HEK293 (cell line): ENCODE results near the gene CFI.

Source experiments
- CTCF ChIA-PET: fragments of 350-600 bp; formaldehyde crosslinking; extraction: SDS; loops from one replicate; lab custom pipeline; 2021; ENCODE audit warnings: antibody characterized with exemption; lab: Yijun Ruan, JAX
- POLR2A ChIA-PET: fragments of 300-600 bp; formaldehyde crosslinking; extraction: SDS; loops from one replicate; lab custom pipeline; 2020; ENCODE audit warnings: antibody characterized with exemption, inconsistent platforms; lab: Yijun Ruan, JAX
- H3K27ac ChIP-seq: fragments of 200-500 bp; sonication (Bioruptor generic); 2 replicates; pipeline ENCODE4 v1.5.1; 2014; ENCODE audit warnings: low read depth, low read length, control low read depth, inconsistent platforms; ENCODE audit errors: extremely low read depth
- H3K36me3 ChIP-seq, 2 experiments: fragments of 200-500 bp in 1 of 2; sonication (Bioruptor generic) in 1 of 2; 1 replicate in 1 of 2; 2 replicates in 1 of 2; pipeline ENCODE4 v1.5.1; 2014 to 2017; ENCODE audit warnings: inconsistent platforms in 2 of 2, low read length in 2 of 2; ENCODE audit not compliant: control insufficient read depth in 2 of 2, insufficient read depth in 1 of 2
- H3K4me1 ChIP-seq: fragments of 200-500 bp; sonication (Bioruptor generic); 2 replicates; pipeline ENCODE4 v1.5.1; 2014; ENCODE audit warnings: mild to moderate bottlenecking, low read length, inconsistent platforms; ENCODE audit not compliant: control insufficient read depth, insufficient read depth
- H3K4me3 ChIP-seq: 2 replicates; pipeline ENCODE4 v1.5.1; 2011; ENCODE audit warnings: low read depth, mild to moderate bottlenecking, control low read depth, low read length, moderate library complexity
- H3K9me3 ChIP-seq: fragments of 200-500 bp; sonication (Bioruptor generic); 2 replicates; pipeline ENCODE4 v1.5.1; 2014; ENCODE audit warnings: low read depth, low read length, inconsistent platforms; ENCODE audit not compliant: control insufficient read depth, insufficient read depth
- FEZF1 ChIP-seq: fragments of 450-650 bp; formaldehyde crosslinking; IDR thresholded peaks from 2 replicates; pipeline ENCODE4 v1.5.1; 2016; ENCODE audit warnings: missing biosample characterization, missing genetic modification characterization
- GFI1B ChIP-seq: fragments of 450-650 bp; formaldehyde crosslinking; IDR thresholded peaks from 2 replicates; pipeline ENCODE4 v1.5.1; 2016; ENCODE audit warnings: missing biosample characterization, missing genetic modification characterization
- GLI2 ChIP-seq: fragments of 450-650 bp; formaldehyde crosslinking; IDR thresholded peaks from 2 replicates; pipeline ENCODE4; 2017; ENCODE audit warnings: missing biosample characterization, missing genetic modification characterization, low read depth, borderline replicate concordance
- HOXA7 ChIP-seq: sonication (generic); formaldehyde crosslinking; IDR thresholded peaks from 2 replicates; pipeline ENCODE4 v1.8.1; 2022; ENCODE audit warnings: missing genetic modification reagents, borderline replicate concordance
- HOXC10 ChIP-seq: sonication (generic); formaldehyde crosslinking; IDR thresholded peaks from 2 replicates; pipeline ENCODE4 v1.8.1; 2023; ENCODE audit warnings: mild to moderate bottlenecking, missing genetic modification reagents
- KLF9 ChIP-seq: fragments of 450-650 bp; formaldehyde crosslinking; IDR thresholded peaks from 2 replicates; pipeline ENCODE4 v1.5.1; 2016; ENCODE audit warnings: missing biosample characterization, missing genetic modification characterization, low read depth
- SCRT2 ChIP-seq: fragments of 450-650 bp; formaldehyde crosslinking; IDR thresholded peaks from 2 replicates; pipeline ENCODE4 v1.5.1; 2016; ENCODE audit warnings: missing biosample characterization, missing genetic modification characterization
- ZBTB1 ChIP-seq: fragments of 450-650 bp; formaldehyde crosslinking; IDR thresholded peaks from 2 replicates; pipeline ENCODE4 v1.5.1; 2016; ENCODE audit warnings: missing biosample characterization, missing genetic modification characterization
- ZBTB26 ChIP-seq: fragments of 450-650 bp; formaldehyde crosslinking; optimal IDR thresholded peaks from 2 replicates; pipeline ENCODE3; 2016; ENCODE audit warnings: missing biosample characterization, mild to moderate bottlenecking, missing genetic modification characterization
- ZFHX2 ChIP-seq: fragments of 450-650 bp; formaldehyde crosslinking; conservative IDR thresholded peaks from 2 replicates; pipeline ENCODE4 v1.5.1; 2016; ENCODE audit warnings: missing biosample characterization, missing genetic modification characterization
- ZFP3 ChIP-seq: fragments of 450-650 bp; formaldehyde crosslinking; IDR thresholded peaks from 2 replicates; pipeline ENCODE4 v1.5.1; 2016; ENCODE audit warnings: low read depth, missing biosample characterization, missing genetic modification characterization
- ZNF114 ChIP-seq: fragments of 450-650 bp; formaldehyde crosslinking; IDR thresholded peaks from 2 replicates; pipeline ENCODE4 v1.5.0; 2017; ENCODE audit warnings: missing biosample characterization, missing genetic modification characterization
- ZNF169 ChIP-seq: fragments of 450-650 bp; formaldehyde crosslinking; IDR thresholded peaks from 2 replicates; pipeline ENCODE4 v1.5.1; 2016; ENCODE audit warnings: missing biosample characterization, missing genetic modification characterization
- ZNF292 ChIP-seq: fragments of 450-650 bp; formaldehyde crosslinking; IDR thresholded peaks from 2 replicates; pipeline ENCODE4 v1.5.1; 2016; ENCODE audit warnings: low read depth, missing biosample characterization, missing genetic modification characterization, borderline replicate concordance
- ZNF324 ChIP-seq: fragments of 450-650 bp; formaldehyde crosslinking; IDR thresholded peaks from 2 replicates; pipeline ENCODE4 v1.5.1; 2016; ENCODE audit warnings: missing biosample characterization, missing genetic modification characterization
- ZNF416 ChIP-seq: fragments of 450-650 bp; formaldehyde crosslinking; IDR thresholded peaks from 2 replicates; pipeline ENCODE4 v1.5.1; 2016; ENCODE audit warnings: missing biosample characterization, missing genetic modification characterization
- ZNF426 ChIP-seq: fragments of 450-650 bp; formaldehyde crosslinking; IDR thresholded peaks from 2 replicates; pipeline ENCODE4 v1.5.1; 2017; ENCODE audit warnings: missing biosample characterization, missing genetic modification characterization, mild to moderate bottlenecking, inconsistent platforms, moderate library complexity
- ZNF48 ChIP-seq: fragments of 450-650 bp; formaldehyde crosslinking; IDR thresholded peaks from 2 replicates; pipeline ENCODE4 v1.5.1; 2016; ENCODE audit warnings: missing biosample characterization, missing genetic modification characterization
- ZNF514 ChIP-seq: fragments of 450-650 bp; formaldehyde crosslinking; IDR thresholded peaks from 2 replicates; pipeline ENCODE4 v1.5.1; 2016; ENCODE audit warnings: missing biosample characterization, missing genetic modification characterization
- ZNF521 ChIP-seq: fragments of 450-650 bp; formaldehyde crosslinking; IDR thresholded peaks from 2 replicates; pipeline ENCODE4 v1.5.1; 2017; ENCODE audit warnings: missing biosample characterization, mild to moderate bottlenecking, missing genetic modification characterization
- ZNF658 ChIP-seq: fragments of 450-650 bp; formaldehyde crosslinking; IDR thresholded peaks from 2 replicates; pipeline ENCODE4; 2016; ENCODE audit warnings: missing biosample characterization, missing genetic modification characterization
- ZNF664 ChIP-seq: fragments of 450-650 bp; formaldehyde crosslinking; IDR thresholded peaks from 2 replicates; pipeline ENCODE4 v1.5.1; 2016; ENCODE audit warnings: missing biosample characterization, missing genetic modification characterization
- ZNF707 ChIP-seq: fragments of 450-650 bp; formaldehyde crosslinking; IDR thresholded peaks from 2 replicates; pipeline ENCODE4 v1.5.1; 2016; ENCODE audit warnings: missing biosample characterization, missing genetic modification characterization
- TF ChIP-seq, protein P1 (sequence below): fragments of 450-650 bp; formaldehyde crosslinking; IDR thresholded peaks from 2 replicates; pipeline ENCODE4 v1.5.1; 2017; ENCODE audit warnings: missing biosample characterization, missing genetic modification characterization
- TF ChIP-seq, protein P2 (sequence below): fragments of 450-650 bp; formaldehyde crosslinking; IDR thresholded peaks from 2 replicates; pipeline ENCODE4 v1.5.1; 2016; ENCODE audit warnings: missing biosample characterization, missing genetic modification characterization, borderline replicate concordance
- TF ChIP-seq, protein P3 (sequence below): fragments of 450-650 bp; formaldehyde crosslinking; IDR thresholded peaks from 2 replicates; pipeline ENCODE4 v1.5.1; 2016; ENCODE audit warnings: missing biosample characterization, missing genetic modification characterization, borderline replicate concordance

Gene CFI

DNA sequence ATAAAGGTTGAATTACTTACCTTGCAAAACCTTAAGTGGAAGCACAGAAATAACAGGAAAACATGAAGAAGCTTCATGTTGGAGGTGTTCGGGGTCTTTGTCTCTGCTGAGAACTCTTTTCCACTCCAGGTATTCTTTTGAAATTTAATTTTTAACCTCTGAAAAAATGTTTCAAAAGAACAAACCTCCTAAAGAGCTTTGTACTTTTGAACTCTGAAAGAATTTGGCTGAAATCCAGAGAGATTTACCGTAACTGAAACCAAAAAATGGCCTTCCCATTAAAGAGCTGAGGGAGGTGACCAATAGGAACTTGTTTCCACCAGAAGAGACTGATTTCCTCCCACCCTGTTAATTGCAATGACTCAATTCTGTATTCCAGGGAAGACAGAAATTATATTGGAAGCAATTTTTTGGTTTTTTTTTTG lies at the start of gene CFI:
Gene CFI, minus strand, starts transcription at position 105 of the 425 bp plus-strand sequence. Its CDS starts 28 bp downstream, at position 77.
- CTCF ChIA-PET = interaction anchor here (0.8 kb wide), 1 partner anchor 109 kb away, joined by 4 read pairs; no protein-coding TSS in a partner anchor
- Histone ChIP-seq H3K36me3 (no peaks in the 10 kb centered on the region), H3K4me3 (no peak within 1 kb of the TSS)
- TF ChIP-seq ZNF114 (tag by site-specific recombination) = no peak
- TF ChIP-seq SCRT2 (tag by site-specific recombination) = no peak
- TF ChIP-seq GFI1B (tag by site-specific recombination) = no peak
- TF ChIP-seq, protein P1, sequence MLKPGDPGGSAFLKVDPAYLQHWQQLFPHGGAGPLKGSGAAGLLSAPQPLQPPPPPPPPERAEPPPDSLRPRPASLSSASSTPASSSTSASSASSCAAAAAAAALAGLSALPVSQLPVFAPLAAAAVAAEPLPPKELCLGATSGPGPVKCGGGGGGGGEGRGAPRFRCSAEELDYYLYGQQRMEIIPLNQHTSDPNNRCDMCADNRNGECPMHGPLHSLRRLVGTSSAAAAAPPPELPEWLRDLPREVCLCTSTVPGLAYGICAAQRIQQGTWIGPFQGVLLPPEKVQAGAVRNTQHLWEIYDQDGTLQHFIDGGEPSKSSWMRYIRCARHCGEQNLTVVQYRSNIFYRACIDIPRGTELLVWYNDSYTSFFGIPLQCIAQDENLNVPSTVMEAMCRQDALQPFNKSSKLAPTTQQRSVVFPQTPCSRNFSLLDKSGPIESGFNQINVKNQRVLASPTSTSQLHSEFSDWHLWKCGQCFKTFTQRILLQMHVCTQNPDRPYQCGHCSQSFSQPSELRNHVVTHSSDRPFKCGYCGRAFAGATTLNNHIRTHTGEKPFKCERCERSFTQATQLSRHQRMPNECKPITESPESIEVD (tag by site-specific recombination) = 0 out of 2 replicates have a peak, but pooled peaks have one; percentile 29
- no peak for TF ChIP-seq HOXC10 (CRISPR knock-in tag)
- no peak for TF ChIP-seq ZNF707 (tag by site-specific recombination)
- no peak for TF ChIP-seq ZFP3 (tag by site-specific recombination)
- no peak for TF ChIP-seq ZBTB1
- TF ChIP-seq ZNF521 (tag by site-specific recombination) = no peak
- no peak for TF ChIP-seq ZNF514 (tag by site-specific recombination)
- TF ChIP-seq ZFHX2 (tag by site-specific recombination) = no peak
- TF ChIP-seq, protein P2, sequence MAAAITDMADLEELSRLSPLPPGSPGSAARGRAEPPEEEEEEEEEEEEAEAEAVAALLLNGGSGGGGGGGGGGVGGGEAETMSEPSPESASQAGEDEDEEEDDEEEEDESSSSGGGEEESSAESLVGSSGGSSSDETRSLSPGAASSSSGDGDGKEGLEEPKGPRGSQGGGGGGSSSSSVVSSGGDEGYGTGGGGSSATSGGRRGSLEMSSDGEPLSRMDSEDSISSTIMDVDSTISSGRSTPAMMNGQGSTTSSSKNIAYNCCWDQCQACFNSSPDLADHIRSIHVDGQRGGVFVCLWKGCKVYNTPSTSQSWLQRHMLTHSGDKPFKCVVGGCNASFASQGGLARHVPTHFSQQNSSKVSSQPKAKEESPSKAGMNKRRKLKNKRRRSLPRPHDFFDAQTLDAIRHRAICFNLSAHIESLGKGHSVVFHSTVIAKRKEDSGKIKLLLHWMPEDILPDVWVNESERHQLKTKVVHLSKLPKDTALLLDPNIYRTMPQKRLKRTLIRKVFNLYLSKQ (tag by site-specific recombination) = no peak
- TF ChIP-seq ZNF658 = no peak
- peak; percentile 28; the same call in 1 of the 2 replicates for TF ChIP-seq FEZF1
- TF ChIP-seq ZNF292 (tag by site-specific recombination) = no peak
- TF ChIP-seq, all 188 proteins: peak for 2
- POLR2A ChIA-PET = no interaction called here
- Histone ChIP-seq H3K4me1 (no peaks in the 10 kb centered on the region), H3K9me3 (no peaks in the 10 kb centered on the region), H3K27ac (no peak within 1 kb of the TSS)

GRCh38 chr4:109850601-109851000 lies 48.8 kb upstream of the CFI start:
- H3K4me1 ChIP-seq = no peaks in the 10 kb centered on the region
- H3K36me3 ChIP-seq = no peaks in the 10 kb centered on the region
- TF ChIP-seq ZNF426 (no peak), ZNF169 (tag by site-specific recombination) (no peak), GLI2 (tag by site-specific recombination) (no peak), ZBTB26 (tag by site-specific recombination) (no peak), ZNF416 (tag by site-specific recombination) (no peak), ZNF521 (tag by site-specific recombination) (no peak), ZNF324 (no peak), ZNF664 (no peak), HOXA7 (CRISPR knock-in tag) (no peak), ZNF48 (no peak), KLF9 (tag by site-specific recombination) (no peak)
- TF ChIP-seq, protein P3, sequence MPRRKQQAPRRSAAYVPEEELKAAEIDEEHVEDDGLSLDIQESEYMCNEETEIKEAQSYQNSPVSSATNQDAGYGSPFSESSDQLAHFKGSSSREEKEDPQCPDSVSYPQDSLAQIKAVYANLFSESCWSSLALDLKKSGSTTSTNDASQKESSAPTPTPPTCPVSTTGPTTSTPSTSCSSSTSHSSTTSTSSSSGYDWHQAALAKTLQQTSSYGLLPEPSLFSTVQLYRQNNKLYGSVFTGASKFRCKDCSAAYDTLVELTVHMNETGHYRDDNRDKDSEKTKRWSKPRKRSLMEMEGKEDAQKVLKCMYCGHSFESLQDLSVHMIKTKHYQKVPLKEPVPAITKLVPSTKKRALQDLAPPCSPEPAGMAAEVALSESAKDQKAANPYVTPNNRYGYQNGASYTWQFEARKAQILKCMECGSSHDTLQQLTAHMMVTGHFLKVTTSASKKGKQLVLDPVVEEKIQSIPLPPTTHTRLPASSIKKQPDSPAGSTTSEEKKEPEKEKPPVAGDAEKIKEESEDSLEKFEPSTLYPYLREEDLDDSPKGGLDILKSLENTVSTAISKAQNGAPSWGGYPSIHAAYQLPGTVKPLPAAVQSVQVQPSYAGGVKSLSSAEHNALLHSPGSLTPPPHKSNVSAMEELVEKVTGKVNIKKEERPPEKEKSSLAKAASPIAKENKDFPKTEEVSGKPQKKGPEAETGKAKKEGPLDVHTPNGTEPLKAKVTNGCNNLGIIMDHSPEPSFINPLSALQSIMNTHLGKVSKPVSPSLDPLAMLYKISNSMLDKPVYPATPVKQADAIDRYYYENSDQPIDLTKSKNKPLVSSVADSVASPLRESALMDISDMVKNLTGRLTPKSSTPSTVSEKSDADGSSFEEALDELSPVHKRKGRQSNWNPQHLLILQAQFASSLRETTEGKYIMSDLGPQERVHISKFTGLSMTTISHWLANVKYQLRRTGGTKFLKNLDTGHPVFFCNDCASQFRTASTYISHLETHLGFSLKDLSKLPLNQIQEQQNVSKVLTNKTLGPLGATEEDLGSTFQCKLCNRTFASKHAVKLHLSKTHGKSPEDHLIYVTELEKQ (tag by site-specific recombination) = no peak
- no peaks in the 10 kb centered on the region for H3K9me3 ChIP-seq
- no peak overlapping the region for H3K4me3 ChIP-seq
- ChIA-PET CTCF (no interaction called here), POLR2A (no interaction called here)
- no peak overlapping the region for H3K27ac ChIP-seq
